Right ventricle myocardium inferior (tissue), 1 donor: ENCODE results near the gene FCRL5. TPM values are rescaled to one million over a fixed set of nuclear protein-coding genes. Genes with fewer than 3 reads are reported as not detected.
"Not testable (repeated sequence)": the region's sequence is repeated elsewhere in the genome, so short reads cannot be mapped to it uniquely, and the experiment has no call there.

ENCODE experiments used
- ATAC-seq: fragments of 200-7000 bp; cut with Tn5 transposase; one replicate; pipeline ENCODE4 v1.9.1; 2020; ENCODE audit warnings: mild to moderate bottlenecking, moderate library complexity
- DNase-seq: peaks from one replicate; pipeline ENCODE4 v3.0.0; 2021; ENCODE audit errors: missing footprints
- intact Hi-C: fragments of 100-400 bp; cut with DNase I; formaldehyde crosslinking; loops from one replicate; pipeline ENCODE4 v1.11.0; 2022
- total RNA-seq: library from RNA; stranded (reverse); fragmentation: NEBNext Ultra II Directional; extraction: Animal tissue kit (Norgen Biotek cat#: 25700); gene quantifications from one replicate; pipeline ENCODE4 v1.2.1, GENCODE V29; 2021
- donor health status: DM: no; HTN: yes; CAD: no; lungs with severe emphysema.

Gene FCRL5
- total RNA-seq, 1 donor from 2014 or later, result not detected

- DNase-seq (no peak), ATAC-seq (no peak)
- intact Hi-C loops, result loop anchor here (10.0 kb wide), 2 partner anchors 332 to 402 kb away; partner anchors contain the start of gene ETV3L
These were observed 55.0 kb downstream of the FCRL5 start for GRCh38 chr1:157497284-157497683.

- DNase-seq (no peak), ATAC-seq (no peak)
- intact Hi-C loops, result loop anchor here (10.0 kb wide), 2 partner anchors 331 to 401 kb away; partner anchors contain the start of gene ETV3L
These were observed 56.2 kb downstream of the FCRL5 start for GRCh38 chr1:157496121-157496526.

- no peak for DNase-seq
- intact Hi-C loops, result loop anchor here (10.0 kb wide), 2 partner anchors 330 to 400 kb away; partner anchors contain the start of gene ETV3L
- no peak for ATAC-seq
These were observed 57.0 kb downstream of the FCRL5 start for GRCh38 chr1:157495285-157495684.

GRCh38 chr1:157494093-157494492, 58.2 kb downstream of the FCRL5 start:
- intact Hi-C loops, result loop anchor here (5.0 to 10.0 kb wide), 3 partner anchors 127 to 399 kb away; partner anchors contain the start of gene ETV3L

GRCh38 chr1:157490467-157491165, 61.7 kb downstream of the FCRL5 start:
- no peak for DNase-seq

More at GRCh38 chr1:157494093-157494492, 58.2 kb downstream of the FCRL5 start:
- DNase-seq (no peak), ATAC-seq (no peak)

GRCh38 chr1:157488156-157488555, 64.2 kb downstream of the FCRL5 start:
- intact Hi-C loops, result loop anchor here (5.0 kb wide), 1 partner anchor 291 kb away; no protein-coding TSS in a partner anchor
- DNase-seq (no peak), ATAC-seq (no peak)

More at GRCh38 chr1:157490467-157491165, 61.7 kb downstream of the FCRL5 start:
- intact Hi-C loops, result loop anchor here (5.0 to 10.0 kb wide), 3 partner anchors 123 to 396 kb away; partner anchors contain the start of gene ETV3L
- no peak for ATAC-seq

- intact Hi-C loops, result loop anchor here (5.0 kb wide), 1 partner anchor 290 kb away; no protein-coding TSS in a partner anchor
- ATAC-seq, result no peak
- no peak for DNase-seq
These were observed 64.8 kb downstream of the FCRL5 start for GRCh38 chr1:157487504-157487903.

GRCh38 chr1:157487096-157487495, 65.2 kb downstream of the FCRL5 start:
- DNase-seq, result no peak
- ATAC-seq, result no peak
- intact Hi-C loops, result loop anchor here (5.0 kb wide), 1 partner anchor 290 kb away; no protein-coding TSS in a partner anchor

GRCh38 chr1:157486400-157486799, 65.9 kb downstream of the FCRL5 start:
- not testable (repeated sequence) for ATAC-seq, DNase-seq
- intact Hi-C loops, result loop anchor here (5.0 kb wide), 1 partner anchor 289 kb away; no protein-coding TSS in a partner anchor

- intact Hi-C loops, result loop anchor here (5.0 kb wide), 1 partner anchor 288 kb away; no protein-coding TSS in a partner anchor
- ATAC-seq, result no peak
These were observed 66.5 kb downstream of the FCRL5 start for GRCh38 chr1:157485793-157486192.

GRCh38 chr1:157484573-157484972, 67.7 kb downstream of the FCRL5 start:
- ATAC-seq (no peak), DNase-seq (no peak)
- intact Hi-C loops, result no loop called here

More at GRCh38 chr1:157485793-157486192, 66.5 kb downstream of the FCRL5 start:
- no peak for DNase-seq

- intact Hi-C loops, result no loop called here
- DNase-seq (no peak), ATAC-seq (no peak)
These were observed 68.7 kb downstream of the FCRL5 start for GRCh38 chr1:157483635-157484034.

- intact Hi-C loops, result no loop called here
- no peak for DNase-seq
- no peak for ATAC-seq
These were observed 69.6 kb downstream of the FCRL5 start for GRCh38 chr1:157482717-157483116.

- intact Hi-C loops, result no loop called here
- no peak for ATAC-seq
- DNase-seq, result no peak
These were observed 70.1 kb downstream of the FCRL5 start for GRCh38 chr1:157482174-157482573.

GRCh38 chr1:157478030-157478429, 74.3 kb downstream of the FCRL5 start:
- intact Hi-C loops, result no loop called here
- no peak for DNase-seq
- no peak for ATAC-seq

- no peak for ATAC-seq
- no peak for DNase-seq
- intact Hi-C loops, result no loop called here
These were observed 74.9 kb downstream of the FCRL5 start for GRCh38 chr1:157477419-157477818.

- intact Hi-C loops, result no loop called here
- no peak for ATAC-seq
- DNase-seq, result no peak
These were observed 79.4 kb downstream of the FCRL5 start for GRCh38 chr1:157472959-157473358.

GRCh38 chr1:157472056-157472701, 80.1 kb downstream of the FCRL5 start:
- no peak for DNase-seq
- ATAC-seq, result no peak
- intact Hi-C loops, result no loop called here

GRCh38 chr1:157471531-157471930, 80.8 kb downstream of the FCRL5 start:
- intact Hi-C loops, result no loop called here
- no peak for ATAC-seq
- no peak for DNase-seq
